ENCODE measurements around the gene OR13C3.
"Not testable (repeated sequence)": the region's sequence is repeated elsewhere in the genome, so short reads cannot be mapped to it uniquely, and the experiment has no call there.

OR13C3 gene

GRCh38 chr9:104536756-104537155 lies at the start of gene OR13C3:
Gene OR13C3, minus strand, starts transcription at chr9:104536856. Its CDS starts 133 bp downstream, at chr9:104536723.
- DNase-seq: no peak

GRCh38 chr9:104580562-104580961 lies 43.9 kb upstream of the OR13C3 start:
- DNase-seq: no peak

- DNase-seq: no peak
Observed at GRCh38 chr9:104577263-104577662, 40.6 kb upstream of the OR13C3 start.

GRCh38 chr9:104575456-104575855 lies 38.8 kb upstream of the OR13C3 start:
- no peak for DNase-seq

- DNase-seq: no peak
Observed at GRCh38 chr9:104572612-104573011, 36.0 kb upstream of the OR13C3 start.

GRCh38 chr9:104568868-104569267 lies 32.2 kb upstream of the OR13C3 start, which contains the start of gene OR13C8:
Gene OR13C8, plus strand, starts transcription at chr9:104569168. Its CDS starts 0 bp downstream, at chr9:104569168.
- DNase-seq: no peak

GRCh38 chr9:104564358-104564757 lies 27.7 kb upstream of the OR13C3 start:
- no peak for DNase-seq

- no peak for DNase-seq
Observed at GRCh38 chr9:104556830-104557634, 20.4 kb upstream of the OR13C3 start.

GRCh38 chr9:104555521-104555920 lies 18.9 kb upstream of the OR13C3 start:
- DNase-seq: no peak

- no peak for DNase-seq
Observed at GRCh38 chr9:104553261-104553660, 16.6 kb upstream of the OR13C3 start.

GRCh38 chr9:104544644-104545043 lies 8.0 kb upstream of the OR13C3 start:
- no peak for DNase-seq

GRCh38 chr9:104539275-104539674 lies 2.6 kb upstream of the OR13C3 start:
- DNase-seq: no peak

- no peak for DNase-seq
Observed at GRCh38 chr9:104527109-104527508, 9.5 kb downstream of the OR13C3 start, which contains the start of gene OR13C4. Gene OR13C4, minus strand, starts transcription at chr9:104527209. Its CDS starts 0 bp downstream, at chr9:104527209.

- not testable (repeated sequence) for DNase-seq
Observed at GRCh38 chr9:104520241-104520640, 16.4 kb downstream of the OR13C3 start.

GRCh38 chr9:104514901-104515300 lies 21.8 kb downstream of the OR13C3 start:
- no peak for DNase-seq

- no peak for DNase-seq
Observed at GRCh38 chr9:104506565-104506964, 30.1 kb downstream of the OR13C3 start.

GRCh38 chr9:104503963-104504362 lies 32.7 kb downstream of the OR13C3 start, which contains the start of gene OR13F1:
Gene OR13F1, plus strand, starts transcription at chr9:104504263. Its CDS starts 0 bp downstream, at chr9:104504263.
- DNase-seq: no peak

- no peak for DNase-seq
Observed at GRCh38 chr9:104503440-104503839, 33.2 kb downstream of the OR13C3 start.

- DNase-seq: no peak
Observed at GRCh38 chr9:104494808-104495207, 41.8 kb downstream of the OR13C3 start.
